ENCODE data around the gene MUC3A.
"Not testable (repeated sequence)": the region's sequence is repeated elsewhere in the genome, so short reads cannot be mapped to it uniquely, and the experiment has no call there.

The MUC3A gene

DNA sequence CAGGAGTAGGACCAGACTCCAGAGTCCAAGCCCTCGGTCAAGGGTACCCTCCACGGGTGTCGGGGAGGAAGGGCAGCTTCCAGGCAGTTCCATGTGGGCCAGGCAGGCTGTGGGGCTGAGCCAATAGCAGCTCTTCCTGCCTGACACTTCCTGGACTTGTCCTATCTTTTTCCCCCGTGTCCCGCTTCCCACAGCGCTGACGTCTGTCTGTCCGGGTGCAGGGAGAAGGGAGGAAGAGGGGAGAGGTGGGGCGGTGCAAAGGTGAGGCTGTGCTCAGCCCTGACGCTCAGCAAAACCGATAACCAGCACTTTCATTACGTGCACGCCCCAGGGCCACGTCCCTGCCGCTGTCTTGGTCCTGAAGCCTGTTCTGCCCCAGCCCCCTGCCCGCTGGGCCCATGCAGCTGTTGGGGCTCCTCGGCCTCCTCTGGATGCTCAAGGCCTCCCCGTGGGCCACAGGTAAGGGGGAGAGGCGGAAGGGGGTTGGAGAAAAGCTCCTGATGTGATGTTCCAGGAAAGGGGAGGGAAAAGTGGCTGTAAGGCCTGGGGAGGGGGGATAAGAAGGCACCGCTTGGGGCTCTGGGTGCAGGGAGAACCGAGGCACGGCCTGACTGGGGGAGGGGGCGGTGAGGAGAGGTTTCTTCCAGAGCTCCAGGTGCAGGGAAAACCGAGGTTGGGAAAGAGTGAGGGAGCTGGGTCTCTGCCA is at the start of gene MUC3A:
Gene MUC3A (plus strand): TSS at position 308 of the 706 bp plus-strand sequence. CDS start 91 bp downstream, at position 399.
- DNase-seq (ENCODE audit: low spot score) = no peak

DNA sequence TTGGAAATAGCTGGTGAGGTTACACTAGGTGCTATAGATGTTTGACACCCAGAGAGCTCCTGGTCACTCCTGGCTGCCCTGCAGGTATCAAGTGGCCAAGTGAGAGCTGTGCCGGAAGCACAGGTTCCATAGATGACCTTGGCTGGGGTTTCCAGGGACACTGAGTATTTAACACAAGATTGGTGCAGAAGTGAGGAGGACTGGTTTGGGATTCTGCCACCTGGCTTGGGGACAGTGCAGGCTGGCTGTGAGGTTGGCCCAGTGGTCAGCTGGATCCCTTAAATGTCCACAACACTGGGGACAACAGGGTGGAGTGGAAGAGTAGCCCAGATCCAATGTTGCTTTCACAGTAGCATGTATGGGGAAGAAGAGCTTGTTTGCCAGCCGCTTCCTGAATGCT is 48.4 kb upstream of the MUC3A start:
- DNase-seq (ENCODE audit: low spot score) = no peak

DNA sequence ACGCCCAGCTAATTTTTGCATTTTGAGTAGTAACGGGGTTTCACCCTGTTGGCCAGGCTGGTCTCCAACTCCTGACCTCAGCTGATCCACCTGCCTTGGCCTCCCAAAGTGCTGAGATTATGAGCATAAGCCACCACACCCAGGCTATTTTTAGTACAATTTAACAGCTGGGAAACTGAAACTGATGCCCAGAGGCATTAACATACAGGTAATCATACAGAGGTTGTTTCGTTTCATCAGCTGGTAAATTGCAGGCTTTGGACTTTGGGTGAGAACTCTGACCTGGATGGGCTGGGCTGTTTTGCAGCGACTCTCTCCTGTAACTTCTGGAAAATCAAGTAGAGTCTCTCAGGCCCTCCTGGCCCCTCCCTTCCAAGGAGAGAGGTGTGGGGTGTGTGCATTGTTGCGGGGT is 47.4 kb upstream of the MUC3A start:
- DNase-seq (ENCODE audit: low spot score) = no peak

DNA sequence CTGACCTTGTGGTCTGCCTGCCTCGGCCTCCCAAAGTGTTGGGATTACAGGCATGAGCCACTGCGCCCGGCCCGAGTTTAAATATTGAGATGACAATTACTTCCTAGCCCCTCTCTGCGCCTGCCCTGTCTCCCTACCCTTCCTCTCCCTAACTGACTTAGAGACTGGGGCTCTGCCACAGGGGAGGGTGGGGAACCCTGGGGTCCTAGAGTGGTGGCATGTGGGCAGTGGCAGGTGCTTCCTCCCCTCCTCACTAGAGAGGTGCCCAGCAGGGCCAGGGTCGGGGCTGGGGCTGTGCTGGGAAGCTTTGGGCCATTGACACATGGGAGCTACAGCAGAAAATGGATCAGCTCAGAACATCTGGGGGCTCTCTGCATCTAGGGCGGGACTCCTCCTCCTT is 46.7 kb upstream of the MUC3A start:
- DNase-seq (ENCODE audit: low spot score) = no peak

GRCh38 chr7:100908512-100908911 is 40.8 kb upstream of the MUC3A start:
- DNase-seq (ENCODE audit: low spot score) = no peak

DNA sequence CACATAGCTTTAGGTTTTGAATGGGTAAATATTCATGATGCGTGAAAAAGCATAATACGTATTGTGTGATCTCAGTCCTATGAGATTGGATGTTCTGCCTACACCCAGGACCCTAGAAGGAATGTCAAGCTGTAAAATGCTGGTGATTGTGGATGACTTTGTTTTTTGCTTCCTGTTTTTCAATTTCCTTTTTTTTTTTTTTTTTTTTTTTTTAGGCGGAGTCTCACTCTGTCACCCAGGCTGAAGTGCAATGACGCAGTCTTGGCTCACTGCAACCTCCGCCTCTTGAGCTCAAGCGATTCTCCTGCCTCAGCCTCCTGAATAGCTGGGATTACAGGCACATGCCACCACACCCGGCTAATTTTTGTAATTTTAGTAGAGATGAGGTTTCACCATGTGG is 38.9 kb upstream of the MUC3A start:
- DNase-seq (ENCODE audit: low spot score) = not testable (repeated sequence)

DNA sequence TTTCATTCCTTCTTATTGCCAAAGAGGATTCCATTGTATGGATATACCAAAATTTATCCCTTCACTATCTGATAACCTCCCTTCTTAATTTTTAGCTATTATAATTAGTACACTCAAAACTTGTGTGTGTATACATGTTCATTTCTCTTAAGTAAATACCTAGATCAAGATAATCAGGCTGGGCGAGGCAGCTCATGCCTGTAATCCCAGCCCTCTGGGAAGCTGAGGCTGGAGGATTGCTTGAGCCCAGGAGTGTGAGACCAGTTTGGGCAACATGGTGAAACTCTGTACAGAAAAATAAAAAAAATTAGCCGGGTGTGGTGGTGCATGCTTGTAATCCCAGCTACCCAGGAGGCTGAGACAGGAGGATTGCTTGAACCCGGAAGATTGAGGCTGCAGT is 37.9 kb upstream of the MUC3A start:
- DNase-seq (ENCODE audit: low spot score) = no peak

DNA sequence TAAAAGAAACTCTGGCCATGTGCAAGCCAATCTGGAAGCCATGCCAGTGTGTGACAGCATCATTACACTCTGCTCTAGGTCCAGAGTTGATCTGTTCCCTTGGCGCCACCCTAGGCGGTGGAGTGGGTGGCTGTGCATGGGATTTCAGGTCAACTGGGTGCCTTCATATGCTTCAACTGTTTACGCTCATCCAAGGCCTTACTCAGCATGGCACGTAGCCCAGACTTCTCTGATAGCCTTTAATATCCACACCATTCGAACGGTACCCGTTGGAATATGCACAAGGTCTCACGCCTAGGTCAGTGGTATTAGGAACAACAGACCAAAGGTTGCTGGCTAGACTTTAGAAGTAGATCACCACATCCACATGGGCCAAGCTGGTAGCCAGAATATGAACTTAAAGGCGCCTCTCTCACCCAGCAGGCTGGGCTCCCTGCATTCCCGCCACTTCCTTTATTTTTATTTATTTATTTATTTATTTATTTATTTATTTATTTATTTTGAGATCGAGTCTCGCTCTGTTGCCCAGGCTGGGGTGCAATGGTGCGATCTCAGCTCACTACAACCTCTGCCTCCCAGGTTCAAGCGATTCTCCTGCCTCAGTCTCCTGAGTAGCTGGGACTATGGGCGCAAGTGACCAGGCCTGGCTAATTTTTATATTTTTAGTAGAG is 35.0 kb upstream of the MUC3A start:
- no peak for DNase-seq (ENCODE audit: low spot score)

- no peak for DNase-seq (ENCODE audit: low spot score)
These were observed 34.4 kb upstream of the MUC3A start for GRCh38 chr7:100914879-100915447.

GRCh38 chr7:100919335-100919734 is 30.0 kb upstream of the MUC3A start:
- not testable (repeated sequence) for DNase-seq (ENCODE audit: low spot score)

DNA sequence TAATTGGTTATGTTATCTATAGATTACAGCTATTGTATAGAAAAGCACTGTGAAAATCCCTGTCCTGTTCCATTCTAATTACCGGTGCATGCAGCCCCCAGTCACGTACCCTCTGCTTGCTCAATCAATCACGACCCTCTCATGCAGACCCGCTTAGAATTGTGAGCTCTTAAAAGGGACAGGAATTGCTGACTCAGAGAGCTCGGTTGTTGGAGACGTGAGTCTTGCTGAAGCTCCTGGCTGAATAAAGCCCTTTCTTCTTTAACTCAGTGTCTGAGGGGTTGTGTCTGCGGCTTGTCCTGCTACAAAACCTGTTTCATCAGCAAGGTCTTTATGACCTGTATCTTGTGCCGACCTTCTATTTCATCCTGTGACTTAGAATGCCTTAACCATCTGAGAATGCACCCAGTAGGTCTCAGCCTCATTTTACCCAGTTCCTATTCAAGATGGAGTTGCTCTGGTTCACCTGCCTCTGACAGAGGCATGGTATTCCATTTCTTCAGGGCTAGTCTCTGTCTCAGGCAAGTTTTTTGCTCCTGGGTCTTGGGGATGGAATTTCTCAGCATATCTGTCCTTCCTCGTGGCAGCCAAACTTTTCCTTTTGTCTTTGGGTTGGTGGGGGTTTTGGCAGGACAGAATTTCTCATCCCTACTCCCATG is 29.4 kb upstream of the MUC3A start:
- DNase-seq (ENCODE audit: low spot score) = not testable (repeated sequence)

DNA sequence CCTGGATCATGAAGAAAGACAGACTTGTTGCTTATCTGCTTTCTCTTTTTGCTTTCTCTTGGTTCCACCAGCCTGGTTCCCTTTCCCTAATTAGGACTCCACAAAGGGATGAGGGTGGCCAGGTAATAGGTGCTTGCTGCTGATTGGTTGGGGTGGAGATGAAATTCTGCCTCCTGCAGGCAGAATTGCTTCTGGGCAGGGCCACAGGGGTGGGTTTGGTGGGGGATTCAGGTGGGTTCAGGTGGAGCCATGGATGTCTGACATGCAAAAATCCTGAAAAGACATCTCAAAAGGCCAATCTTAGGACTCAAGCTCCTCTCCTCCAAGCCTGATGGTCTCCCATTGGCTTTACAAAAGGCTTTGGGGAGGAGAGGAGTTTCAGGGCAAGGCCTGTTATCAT is 28.3 kb upstream of the MUC3A start:
- DNase-seq (ENCODE audit: low spot score) = no peak

- DNase-seq (ENCODE audit: low spot score) = not testable (repeated sequence)
These were observed 25.7 kb upstream of the MUC3A start for GRCh38 chr7:100923616-100924015.

DNA sequence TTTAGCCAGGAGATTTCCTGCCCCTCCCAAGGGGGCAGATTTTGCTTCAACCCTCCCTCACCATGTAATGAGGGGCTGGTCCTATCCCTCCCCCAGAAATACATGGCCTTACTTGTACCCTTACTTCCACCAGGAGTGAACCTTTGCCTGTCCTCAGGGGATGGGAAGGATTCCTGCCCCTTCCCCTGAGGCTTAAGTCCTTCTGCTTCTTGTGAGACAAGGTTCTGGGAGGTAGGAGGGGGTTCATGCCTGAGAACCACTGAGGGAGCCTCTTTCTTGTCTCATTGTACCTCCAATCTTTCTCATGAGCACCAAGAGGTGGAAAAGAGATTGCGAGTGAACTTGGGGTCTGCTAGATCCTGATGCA is 19.5 kb upstream of the MUC3A start:
- DNase-seq (ENCODE audit: low spot score) = no peak

DNA sequence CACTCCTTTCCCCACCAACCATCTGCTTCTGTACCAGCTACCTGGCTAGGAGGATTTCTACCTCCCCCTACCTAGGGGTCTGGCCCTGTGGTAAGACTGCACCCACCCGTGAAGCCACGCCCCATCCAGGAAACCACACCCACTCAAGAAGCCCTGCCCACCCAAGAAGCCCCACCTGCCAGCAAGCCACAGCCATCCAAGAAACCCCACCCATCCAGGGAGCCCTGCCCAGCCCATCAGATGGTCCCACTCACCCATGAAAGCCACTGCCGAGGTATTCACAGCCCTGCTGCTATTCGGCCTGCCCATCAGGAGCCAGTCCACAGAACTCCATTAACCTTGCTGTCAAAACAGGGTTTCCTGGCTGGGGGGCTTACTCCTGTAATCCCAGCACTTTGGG is 15.6 kb upstream of the MUC3A start:
- no peak for DNase-seq (ENCODE audit: low spot score)

DNA sequence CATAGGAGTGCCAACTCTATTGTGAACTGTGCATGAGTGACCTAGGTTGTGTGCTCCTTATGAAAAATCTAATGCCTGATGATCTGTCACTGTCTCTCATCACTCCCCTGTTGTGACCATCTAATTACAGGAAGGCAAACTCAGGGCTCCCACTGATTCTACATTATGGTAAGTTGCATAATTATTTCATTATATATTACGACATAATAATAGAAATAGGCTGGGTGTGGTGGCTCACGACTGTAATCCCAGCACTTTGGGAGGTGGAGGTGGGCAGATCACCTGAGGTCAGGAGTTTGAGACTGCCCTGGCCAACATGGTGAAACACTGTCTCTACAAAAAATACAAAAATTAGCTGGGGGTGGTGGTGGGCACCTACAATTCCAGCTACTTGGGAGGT is 14.0 kb upstream of the MUC3A start:
- not testable (repeated sequence) for DNase-seq (ENCODE audit: low spot score)

DNA sequence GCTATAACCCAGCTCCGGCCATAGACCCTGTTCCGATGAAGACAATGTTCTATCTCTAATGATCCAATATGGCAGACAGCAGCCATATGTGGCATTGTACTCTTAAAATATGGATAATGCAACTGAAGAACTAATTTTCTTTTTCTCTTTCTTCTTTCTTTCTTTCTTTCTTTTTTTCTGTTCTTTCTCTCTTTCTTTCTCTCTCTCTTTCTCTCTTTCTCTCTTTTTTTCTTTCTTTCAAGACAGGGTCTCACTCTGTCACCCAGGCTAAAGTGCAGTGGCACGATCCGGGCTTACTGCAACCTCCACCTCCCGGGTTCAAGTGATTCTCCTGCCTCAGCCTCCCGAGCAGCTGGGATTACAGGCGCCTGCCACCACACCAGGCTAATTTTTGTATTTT is 13.2 kb upstream of the MUC3A start:
- DNase-seq (ENCODE audit: low spot score) = not testable (repeated sequence)

GRCh38 chr7:100942045-100942774 is 7.1 kb upstream of the MUC3A start:
- DNase-seq (ENCODE audit: low spot score) = no peak

DNA sequence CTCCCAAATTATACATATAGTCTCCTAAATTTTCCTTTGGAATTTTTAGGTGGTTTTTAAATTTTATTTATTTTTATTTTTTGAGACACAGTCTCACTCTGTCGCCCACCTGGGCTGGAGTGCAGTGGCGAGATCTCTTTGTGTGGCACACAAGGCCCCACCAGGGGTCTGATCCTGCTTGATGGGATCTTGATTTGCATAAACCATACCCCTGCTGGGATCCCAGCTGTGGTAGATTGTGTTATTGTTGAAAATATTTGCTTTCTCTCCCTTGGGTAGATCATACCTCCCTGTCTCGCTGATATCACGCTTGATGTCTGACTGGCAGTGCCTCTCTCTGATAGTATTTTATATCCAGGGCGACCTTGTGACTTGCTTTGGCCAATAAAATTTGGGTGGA is 5.6 kb upstream of the MUC3A start:
- DNase-seq (ENCODE audit: low spot score) = no peak

DNA sequence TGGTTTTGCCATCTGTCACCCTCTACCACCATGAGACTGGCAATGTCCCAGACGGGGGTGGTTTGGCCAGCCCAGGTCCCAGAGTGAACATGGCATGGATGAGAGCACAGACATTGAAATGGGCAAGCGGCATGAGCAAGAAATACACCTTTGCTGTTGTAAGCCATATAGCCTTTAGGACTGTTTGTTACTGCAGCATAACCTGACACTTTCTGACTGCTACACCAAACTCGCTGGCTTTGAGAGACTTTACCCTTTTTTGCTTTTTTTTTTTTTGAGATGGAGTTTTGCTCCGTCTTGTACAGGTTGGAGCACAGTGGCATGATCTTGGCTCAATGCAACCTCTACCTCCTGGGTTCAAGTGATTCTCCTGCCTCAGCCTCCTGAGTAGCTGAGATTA is 5.2 kb upstream of the MUC3A start:
- no peak for DNase-seq (ENCODE audit: low spot score)

DNA sequence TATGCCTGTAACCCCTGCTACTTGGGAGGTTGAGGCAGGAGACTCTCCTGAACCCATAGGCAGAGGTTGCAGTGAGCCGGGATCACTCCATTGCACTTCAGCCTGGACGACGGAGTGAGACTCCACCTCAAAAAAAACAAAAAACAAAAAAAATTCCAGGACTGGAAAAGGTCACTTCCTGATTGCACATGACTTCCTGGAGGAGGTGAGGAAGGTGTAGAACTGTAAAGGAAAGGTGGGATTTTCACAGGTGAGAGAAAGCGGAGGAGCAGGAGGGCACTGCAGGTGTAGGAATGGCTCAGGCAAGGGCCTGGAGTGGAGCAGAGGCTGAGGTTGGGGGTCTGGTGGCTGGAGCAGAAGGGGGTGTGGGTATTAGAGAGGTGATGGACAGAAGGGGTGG is 3.2 kb upstream of the MUC3A start:
- no peak for DNase-seq (ENCODE audit: low spot score)

- no peak for DNase-seq (ENCODE audit: low spot score)
These were observed 2.5 kb upstream of the MUC3A start for GRCh38 chr7:100946766-100947365.
